Fibroblast of pulmonary artery (primary cell): ENCODE measurements around the gene CROCC2.

Experiments used
- DNase-seq: peaks from one replicate; pipeline ENCODE4 v3.0.0-alpha.2; 2010; ENCODE audit warnings: low read depth
- H3K4me3 ChIP-seq: replicated peaks from 2 replicates; pipeline ENCODE4 v1.5.1; 2011; ENCODE audit warnings: low read depth, mild to moderate bottlenecking, control low read depth, low read length, moderate library complexity
- TF ChIP-seq, protein P1 (sequence below): IDR thresholded peaks from 2 replicates; pipeline ENCODE4 v1.5.1; 2011; ENCODE audit warnings: mild to moderate bottlenecking, control low read depth, low read length, inconsistent platforms; ENCODE audit errors: missing control alignments

The CROCC2 gene

DNA sequence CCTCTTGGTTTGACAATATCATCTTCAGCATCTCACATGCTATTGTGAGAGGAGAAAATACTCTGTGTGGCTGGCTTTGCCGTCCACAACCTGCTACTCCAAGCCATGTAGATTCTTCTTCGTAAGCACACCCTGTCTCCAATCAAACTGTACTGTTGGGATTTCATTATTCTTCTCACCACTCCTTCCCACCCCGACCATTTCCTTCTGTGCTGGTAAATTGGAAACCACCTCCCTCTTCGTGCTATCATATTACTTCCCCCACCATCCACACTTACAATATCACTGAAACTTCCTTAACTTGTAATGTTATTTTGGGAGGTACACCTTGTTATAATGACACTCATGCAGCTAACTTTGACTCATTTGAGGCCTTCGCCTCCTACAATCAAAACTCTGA, 40.7 kb upstream of the CROCC2 start:
- TF ChIP-seq, protein P1, sequence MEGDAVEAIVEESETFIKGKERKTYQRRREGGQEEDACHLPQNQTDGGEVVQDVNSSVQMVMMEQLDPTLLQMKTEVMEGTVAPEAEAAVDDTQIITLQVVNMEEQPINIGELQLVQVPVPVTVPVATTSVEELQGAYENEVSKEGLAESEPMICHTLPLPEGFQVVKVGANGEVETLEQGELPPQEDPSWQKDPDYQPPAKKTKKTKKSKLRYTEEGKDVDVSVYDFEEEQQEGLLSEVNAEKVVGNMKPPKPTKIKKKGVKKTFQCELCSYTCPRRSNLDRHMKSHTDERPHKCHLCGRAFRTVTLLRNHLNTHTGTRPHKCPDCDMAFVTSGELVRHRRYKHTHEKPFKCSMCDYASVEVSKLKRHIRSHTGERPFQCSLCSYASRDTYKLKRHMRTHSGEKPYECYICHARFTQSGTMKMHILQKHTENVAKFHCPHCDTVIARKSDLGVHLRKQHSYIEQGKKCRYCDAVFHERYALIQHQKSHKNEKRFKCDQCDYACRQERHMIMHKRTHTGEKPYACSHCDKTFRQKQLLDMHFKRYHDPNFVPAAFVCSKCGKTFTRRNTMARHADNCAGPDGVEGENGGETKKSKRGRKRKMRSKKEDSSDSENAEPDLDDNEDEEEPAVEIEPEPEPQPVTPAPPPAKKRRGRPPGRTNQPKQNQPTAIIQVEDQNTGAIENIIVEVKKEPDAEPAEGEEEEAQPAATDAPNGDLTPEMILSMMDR = no peak

DNA sequence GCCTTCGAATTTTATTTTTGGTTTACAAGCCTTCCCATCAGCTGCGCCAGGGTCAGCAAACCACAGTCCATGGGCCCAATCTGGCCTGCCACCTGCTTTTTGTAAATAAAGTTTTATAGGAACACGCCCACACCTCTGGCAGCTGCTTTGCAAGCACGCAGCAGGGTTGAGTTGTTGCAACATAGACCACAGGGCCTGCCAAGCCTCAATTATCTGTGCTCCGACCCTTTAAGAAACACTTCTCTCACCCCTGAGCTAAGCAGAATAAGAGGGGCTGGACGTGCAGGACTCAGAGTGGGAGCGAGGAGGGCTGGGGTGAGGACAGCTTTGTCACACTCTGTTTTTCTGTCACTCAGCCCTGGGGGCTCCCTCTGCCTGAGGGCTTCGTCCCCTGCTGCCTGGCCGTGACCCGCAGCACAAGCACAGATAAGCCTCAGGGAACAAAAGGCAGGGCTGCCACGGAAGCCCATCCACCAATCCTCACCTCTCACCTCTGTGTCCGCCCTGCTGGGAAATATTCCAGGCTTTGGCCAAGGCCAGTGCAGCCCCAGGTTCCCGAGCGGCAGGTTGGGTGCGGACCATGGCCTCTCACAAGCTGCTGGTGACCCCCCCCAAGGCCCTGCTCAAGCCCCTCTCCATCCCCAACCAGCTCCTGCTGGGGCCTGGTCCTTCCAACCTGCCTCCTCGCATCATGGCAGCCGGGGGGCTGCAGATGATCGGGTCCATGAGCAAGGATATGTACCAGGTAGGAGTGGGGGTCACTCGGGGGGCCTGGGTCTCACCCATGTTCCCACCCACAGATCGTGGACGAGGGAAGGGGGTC, 37.6 kb upstream of the CROCC2 start, which contains the start of gene AGXT:
AGXT (plus strand) TSS at position 539 of the 823 bp plus-strand sequence; CDS start at position 581, 42 bp downstream.
- peak; percentile 54 for DNase-seq

More for the DNA sequence above, 40.7 kb upstream of the CROCC2 start:
- no peak overlapping the region for H3K4me3 ChIP-seq
- no peak for DNase-seq

DNA sequence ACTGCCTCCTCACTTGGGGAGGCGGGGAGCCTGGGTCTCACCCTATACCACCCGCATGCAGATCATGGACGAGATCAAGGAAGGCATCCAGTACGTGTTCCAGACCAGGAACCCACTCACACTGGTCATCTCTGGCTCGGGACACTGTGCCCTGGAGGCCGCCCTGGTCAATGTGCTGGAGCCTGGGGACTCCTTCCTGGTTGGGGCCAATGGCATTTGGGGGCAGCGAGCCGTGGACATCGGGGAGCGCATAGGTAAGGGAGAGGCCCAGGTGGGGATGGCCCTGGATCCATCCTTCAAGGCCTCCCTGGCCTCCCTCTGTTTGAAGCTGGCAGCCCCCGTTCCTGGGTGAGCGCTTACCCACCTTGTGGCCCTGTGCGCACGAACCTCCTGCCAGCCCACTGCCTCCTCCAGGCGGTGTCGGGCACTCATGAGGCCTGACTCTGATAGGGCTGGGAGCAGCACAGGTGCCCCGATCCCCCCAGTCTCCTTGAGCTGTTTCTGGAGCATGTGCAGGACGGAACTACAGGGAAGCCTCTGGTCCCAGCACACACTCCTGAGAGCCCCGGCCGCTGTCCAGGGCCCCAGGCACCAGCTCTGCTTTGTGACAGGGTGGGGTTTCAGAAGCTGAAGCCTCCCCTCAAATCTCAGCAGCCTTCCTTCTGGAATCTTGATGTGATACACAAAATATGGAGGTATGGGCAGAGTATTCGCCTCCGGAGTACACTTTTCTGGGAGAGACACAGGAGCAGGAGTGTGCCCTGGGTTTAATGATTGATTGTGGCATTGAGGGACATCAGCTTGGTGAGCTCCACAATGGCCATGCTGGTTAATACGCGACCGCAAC, 36.8 kb upstream of the CROCC2 start:
- no peak overlapping the region for H3K4me3 ChIP-seq
- DNase-seq = no peak
- TF ChIP-seq, protein P1 = no peak

More for the DNA sequence above, 37.6 kb upstream of the CROCC2 start, which contains the start of gene AGXT:
- TF ChIP-seq, protein P1 = no peak
- no peak within 1 kb of the TSS for H3K4me3 ChIP-seq

DNA sequence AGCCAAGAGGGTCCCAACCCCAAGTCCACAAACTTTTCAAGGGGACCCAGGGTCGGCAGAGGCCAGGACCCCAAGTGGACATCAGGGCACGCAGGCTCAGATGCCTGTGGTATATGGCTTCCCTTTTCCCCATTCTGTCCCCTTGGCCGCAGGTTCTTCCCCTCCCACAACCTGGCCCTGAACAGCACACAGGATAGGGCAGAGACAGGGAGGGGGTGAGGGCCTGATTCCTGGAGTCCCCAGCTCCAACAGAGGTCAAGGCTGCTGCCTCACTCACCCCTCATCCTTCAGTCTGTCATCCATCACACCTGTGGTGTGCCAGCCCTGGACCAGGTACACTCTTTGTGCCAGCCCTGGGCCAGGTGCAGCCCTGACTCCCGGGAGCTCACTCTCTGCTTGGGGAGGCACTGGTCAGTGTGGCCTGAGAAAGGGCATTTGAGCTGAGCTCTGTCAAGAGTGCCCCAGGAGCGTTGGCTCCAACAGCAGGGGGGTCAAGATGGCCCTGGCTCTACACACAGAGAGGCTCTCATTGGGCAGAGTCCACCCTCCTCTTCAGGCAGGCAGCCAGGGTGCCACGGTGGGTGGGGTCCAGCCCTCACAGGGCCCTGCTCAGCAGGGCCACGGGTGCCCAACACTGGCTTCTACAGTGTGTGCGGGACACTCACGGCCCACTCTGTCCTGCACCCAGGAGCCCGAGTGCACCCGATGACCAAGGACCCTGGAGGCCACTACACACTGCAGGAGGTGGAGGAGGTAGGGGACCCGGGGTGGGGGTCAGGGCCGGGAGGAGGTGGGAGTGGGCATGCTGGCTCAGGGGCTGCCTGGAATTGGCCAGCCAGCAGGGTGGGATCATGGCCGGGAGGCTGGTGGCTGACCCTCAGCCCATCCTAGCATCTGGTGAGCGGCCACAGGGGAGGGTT, 35.9 kb upstream of the CROCC2 start:
- DNase-seq = no peak
- no peak overlapping the region for H3K4me3 ChIP-seq
- TF ChIP-seq, protein P1 = no peak

DNA sequence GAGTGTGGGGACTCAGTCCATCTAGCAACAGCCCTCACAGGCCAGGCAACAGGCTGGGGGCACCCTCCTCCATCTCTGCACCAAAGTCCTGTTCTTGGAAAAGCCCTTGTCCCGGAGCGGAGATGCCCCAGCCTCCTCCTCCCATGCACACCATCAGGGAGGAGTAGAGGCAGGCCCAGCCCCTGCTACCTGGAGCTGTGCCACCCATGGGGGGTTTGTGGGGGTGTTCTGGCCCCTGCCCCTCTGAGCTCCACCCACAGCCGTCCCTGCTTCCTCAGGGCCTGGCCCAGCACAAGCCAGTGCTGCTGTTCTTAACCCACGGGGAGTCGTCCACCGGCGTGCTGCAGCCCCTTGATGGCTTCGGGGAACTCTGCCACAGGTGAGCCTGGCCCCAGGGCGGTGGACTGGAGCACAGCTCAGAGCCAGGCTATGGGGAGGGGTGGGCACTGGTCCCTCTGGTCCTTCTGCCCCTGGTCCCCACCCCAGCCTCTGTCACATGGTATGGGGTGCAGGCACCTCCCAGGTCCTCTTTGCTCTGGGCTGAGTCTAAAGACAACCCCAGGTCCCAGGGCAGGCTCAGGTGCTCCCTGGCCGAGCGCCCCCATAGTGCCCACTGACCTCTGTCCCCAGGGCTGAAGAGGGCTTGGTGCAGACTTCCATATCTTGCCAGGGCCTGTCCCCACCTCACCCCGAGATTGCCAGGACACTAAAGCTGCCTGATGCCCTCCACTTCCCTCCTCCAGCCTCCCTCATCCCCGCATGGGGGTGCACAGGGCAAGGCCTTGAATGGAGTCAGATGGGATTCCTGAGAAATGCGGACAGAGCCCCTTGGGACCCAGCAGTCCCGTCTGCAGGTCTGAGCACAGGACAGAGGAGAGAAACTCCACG, 34.8 kb upstream of the CROCC2 start:
- H3K4me3 ChIP-seq = no peak overlapping the region
- DNase-seq = no peak
- TF ChIP-seq, protein P1 = no peak
